GM12801 (cell line): ENCODE measurements around the gene ZNF334.

Experiments
- CTCF ChIP-seq: IDR thresholded peaks from one replicate; pipeline ENCODE4 v1.5.1; 2011; ENCODE audit warnings: control low read depth; ENCODE audit not compliant: insufficient read length; ENCODE audit errors: extremely low read depth

ZNF334 gene

GRCh38 chr20:46512943-46513844 is at the start of gene ZNF334:
ZNF334 (minus strand) TSS chr20:46513559; CDS start chr20:46512102, 1,457 bp downstream.
- TF ChIP-seq CTCF = no peak

- TF ChIP-seq CTCF = peak; percentile 84
Measured at GRCh38 chr20:46562373-46563169, 49.2 kb upstream of the ZNF334 start.

GRCh38 chr20:46562009-46562372 is 48.6 kb upstream of the ZNF334 start:
- no peak for TF ChIP-seq CTCF

- no peak for TF ChIP-seq CTCF
Measured at GRCh38 chr20:46559685-46560440, 46.5 kb upstream of the ZNF334 start.

GRCh38 chr20:46559001-46559400 is 45.6 kb upstream of the ZNF334 start:
- TF ChIP-seq CTCF = no peak

GRCh38 chr20:46558511-46558959 is 45.2 kb upstream of the ZNF334 start:
- no peak for TF ChIP-seq CTCF
